Stomach (tissue), 9 donors: Measurements from ENCODE around the gene ABCC1. TPM values are rescaled to one million over a fixed set of nuclear protein-coding genes. Genes with fewer than 3 reads are reported as not detected.
"Not testable (repeated sequence)": the region's sequence is repeated elsewhere in the genome, so short reads cannot be mapped to it uniquely, and the experiment has no call there.

Experiments
- DNase-seq, 2 donors: peaks; one replicate each; pipeline versions ENCODE4 v3.0.0 to v3.0.0-alpha.2; 2013 to 2019
- H3K27ac ChIP-seq, 5 donors: fragments of 200-600 bp in 4 of 5; sonication (generic) in 4 of 5; one replicate each; pipeline ENCODE4 v1.5.1; 2013 to 2019; ENCODE audit warnings: mild to moderate bottlenecking in 1 of 5, moderate library complexity in 1 of 5
- H3K27me3 ChIP-seq, 3 donors: fragments of 200-600 bp; sonication (generic); one replicate each; pipeline ENCODE4 v1.5.1; 2017 to 2019; ENCODE audit warnings: mixed run types in 1 of 3
- H3K36me3 ChIP-seq, 4 donors: fragments of 200-600 bp; sonication (generic); 1 replicate in 3 of 4; 2 replicates in 1 of 4; pipeline ENCODE4 v1.5.1; 2016 to 2019
- H3K4me1 ChIP-seq, 4 donors: fragments of 200-600 bp; sonication (generic); one replicate each; pipeline ENCODE4 v1.5.1; 2016 to 2019
- H3K4me3 ChIP-seq, 4 donors: fragments of 200-600 bp; sonication (generic) in 3 of 4; one replicate each; pipeline ENCODE4 v1.5.1; 2016 to 2019; ENCODE audit warnings: mild to moderate bottlenecking in 1 of 4
- H3K9me3 ChIP-seq, 4 donors: fragments of 200-600 bp; sonication (generic); one replicate each; pipeline ENCODE4 v1.5.1; 2016 to 2019
- EP300 ChIP-seq: sonication (generic); formaldehyde crosslinking; IDR thresholded peaks from one replicate; pipeline ENCODE4 v1.6.1; 2017; ENCODE audit warnings: antibody characterized with exemption
- POLR2A ChIP-seq, 4 donors: fragments of 450-650 bp; IDR thresholded peaks; one replicate each; pipeline ENCODE4 v1.6.1; 2016; ENCODE audit warnings: antibody characterized with exemption in 4 of 4, control low read depth in 2 of 4, mild to moderate bottlenecking in 1 of 4, moderate library complexity in 1 of 4
- POLR2AphosphoS5 ChIP-seq, 3 donors: sonication (generic); formaldehyde crosslinking; IDR thresholded peaks; one replicate each; pipeline ENCODE4 v1.6.1; 2016; ENCODE audit warnings: antibody characterized with exemption in 3 of 3
- WGBS, 5 donors: extraction: QIAGEN DNeasy Blood & Tissue Kit in 3 of 5; methylation state at CpG; one replicate each; pipeline versions ENCODE4 v1.1.5 to v1.1.7; 2013 to 2018; 5-methylcytosine and 5-hydroxymethylcytosine counted together
- intact Hi-C: fragments of 100-400 bp; cut with DNase I; formaldehyde crosslinking; loops from one replicate; pipeline ENCODE4 v1.15.1; 2023; ENCODE audit warnings: low total_unique reads
- polyA plus RNA-seq, 3 donors: library from polyadenylated mRNA; stranded (reverse); fragments of 200-250 nt; gene quantifications; one replicate each; pipeline ENCODE4 v1.2.3, GENCODE V29; 2013
- total RNA-seq, 5 donors: library from RNA; depleted of rRNA; stranded (reverse); fragments of >200 nt; gene quantifications; one replicate each; pipeline versions ENCODE4 v1.1.0 to v1.2.3, GENCODE V29; 2014 to 2016
- TF ChIP-seq, protein P1 (sequence below), 7 experiments: fragments of 450-650 bp in 4 of 7; fragments of 200-600 bp in 3 of 7; sonication (generic) in 3 of 7; IDR thresholded peaks; one replicate each; pipeline ENCODE4 v1.5.1; 2016 to 2019; ENCODE audit warnings: antibody characterized with exemption in 7 of 7, control low read depth in 2 of 7, mild to moderate bottlenecking in 1 of 7
- donor health status: healthy with polysubstance abuse.
- donor health status: Bipolar disorder and iron deficiency.
- donor health status: healthy.

ABCC1 gene
- total and polyA plus RNA-seq, 8 donors, result 2.3 to 105 (median 24.9) TPM

DNA sequence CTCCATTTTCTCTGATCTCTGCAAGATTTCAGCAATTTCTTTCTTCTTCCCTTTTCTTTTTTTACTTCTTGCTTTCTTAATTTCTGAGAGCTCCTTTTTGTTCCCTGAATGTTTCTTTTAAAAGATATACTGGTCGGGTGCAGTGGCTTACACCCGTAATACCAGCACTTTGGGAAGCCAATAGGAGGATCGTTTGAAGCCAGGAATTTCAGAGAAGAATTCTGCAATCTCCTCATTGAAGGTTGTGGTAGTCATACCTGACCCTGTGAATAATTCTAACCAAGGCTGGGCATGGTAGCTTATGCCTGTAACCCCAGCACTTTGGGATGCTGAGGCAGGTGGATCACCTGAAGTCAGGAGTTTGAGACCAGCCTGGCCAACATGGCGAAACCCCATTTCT, 15.6 kb upstream of the ABCC1 start:
- Histone ChIP-seq H3K36me3 (no peaks in the 10 kb centered on the region), H3K9me3 (peaks cover 0 to 5% (median 0%) of the 10 kb centered on the region in 4 donors), H3K4me1 (no peaks in the 10 kb centered on the region), H3K27me3 (no peaks in the 10 kb centered on the region), H3K4me3 (no peak overlapping the region), H3K27ac (no peak overlapping the region)
- DNase-seq, result no peak
- WGBS, 5 donors, result 82 to 86% (median 84%) methylated on average over 4 of the region's 4 CpGs
- no peak for TF ChIP-seq EP300
- TF ChIP-seq, protein P1, sequence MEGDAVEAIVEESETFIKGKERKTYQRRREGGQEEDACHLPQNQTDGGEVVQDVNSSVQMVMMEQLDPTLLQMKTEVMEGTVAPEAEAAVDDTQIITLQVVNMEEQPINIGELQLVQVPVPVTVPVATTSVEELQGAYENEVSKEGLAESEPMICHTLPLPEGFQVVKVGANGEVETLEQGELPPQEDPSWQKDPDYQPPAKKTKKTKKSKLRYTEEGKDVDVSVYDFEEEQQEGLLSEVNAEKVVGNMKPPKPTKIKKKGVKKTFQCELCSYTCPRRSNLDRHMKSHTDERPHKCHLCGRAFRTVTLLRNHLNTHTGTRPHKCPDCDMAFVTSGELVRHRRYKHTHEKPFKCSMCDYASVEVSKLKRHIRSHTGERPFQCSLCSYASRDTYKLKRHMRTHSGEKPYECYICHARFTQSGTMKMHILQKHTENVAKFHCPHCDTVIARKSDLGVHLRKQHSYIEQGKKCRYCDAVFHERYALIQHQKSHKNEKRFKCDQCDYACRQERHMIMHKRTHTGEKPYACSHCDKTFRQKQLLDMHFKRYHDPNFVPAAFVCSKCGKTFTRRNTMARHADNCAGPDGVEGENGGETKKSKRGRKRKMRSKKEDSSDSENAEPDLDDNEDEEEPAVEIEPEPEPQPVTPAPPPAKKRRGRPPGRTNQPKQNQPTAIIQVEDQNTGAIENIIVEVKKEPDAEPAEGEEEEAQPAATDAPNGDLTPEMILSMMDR (IDR thresholded peaks at IDR 0.05), result no peak
- TF ChIP-seq POLR2AphosphoS5 (IDR thresholded peaks at IDR 0.05), result no peak
- no peak for TF ChIP-seq POLR2A (IDR thresholded peaks at IDR 0.05)
- intact Hi-C loops, result no loop called here

DNA sequence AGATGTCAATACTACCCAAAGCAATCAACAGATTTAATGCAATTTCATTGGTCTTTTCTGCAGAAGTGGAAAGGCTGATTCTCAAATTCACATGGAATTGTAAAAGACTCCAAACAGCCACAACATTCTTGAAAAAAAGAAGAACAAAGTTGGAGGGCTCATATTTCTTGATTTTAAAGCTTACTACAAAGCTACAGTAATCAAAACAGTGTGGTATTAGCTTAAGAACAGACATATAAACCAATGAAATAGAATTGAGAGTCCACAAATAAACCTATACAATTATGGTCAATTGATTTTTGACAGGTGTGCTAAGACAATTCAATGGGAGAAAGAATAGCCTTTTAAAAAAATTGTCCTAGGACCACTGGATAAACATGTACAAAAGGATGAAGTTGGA, 14.4 kb upstream of the ABCC1 start:
- no peaks in the 10 kb centered on the region for H3K36me3 ChIP-seq
- DNase-seq, result no peak
- no peaks in the 10 kb centered on the region for H3K27me3 ChIP-seq
- intact Hi-C loops, result no loop called here
- H3K4me3 ChIP-seq, result no peak overlapping the region
- peaks cover 0 to 5% (median 0%) of the 10 kb centered on the region in 4 donors for H3K9me3 ChIP-seq
- TF ChIP-seq EP300 (no peak), POLR2A (IDR thresholded peaks at IDR 0.05) (no peak), POLR2AphosphoS5 (IDR thresholded peaks at IDR 0.05) (no peak)
- TF ChIP-seq, protein P1 (IDR thresholded peaks at IDR 0.05), result no peak
- no peaks in the 10 kb centered on the region for H3K4me1 ChIP-seq
- no peak overlapping the region for H3K27ac ChIP-seq

DNA sequence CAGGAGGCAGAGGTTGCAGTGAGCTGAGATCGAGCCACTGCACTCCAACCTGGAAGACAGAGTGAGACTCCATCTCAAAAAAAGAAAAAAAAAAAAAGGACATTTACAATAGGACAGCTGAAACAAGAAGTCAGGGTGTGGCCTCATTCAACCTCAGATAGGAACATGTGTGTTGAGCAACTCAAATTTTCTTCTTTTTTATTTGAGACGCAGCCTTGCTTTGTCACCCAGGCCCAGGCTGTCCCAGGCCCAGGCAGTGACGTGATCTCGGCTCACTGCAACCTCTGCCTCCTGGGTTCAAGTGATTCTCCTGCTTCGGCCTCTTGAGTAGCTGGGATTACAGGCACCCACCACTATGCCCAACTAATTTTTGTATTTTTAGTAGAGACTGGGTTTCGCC, 12.6 kb upstream of the ABCC1 start:
- DNase-seq, H3K27ac ChIP-seq, H3K4me1 ChIP-seq, H3K36me3 ChIP-seq, intact Hi-C loops, H3K4me3 ChIP-seq, H3K27me3 ChIP-seq, H3K9me3 ChIP-seq: not testable (repeated sequence)
- WGBS, 5 donors, result 87 to 91% (median 91%) methylated on average over 6 of the region's 6 CpGs

DNA sequence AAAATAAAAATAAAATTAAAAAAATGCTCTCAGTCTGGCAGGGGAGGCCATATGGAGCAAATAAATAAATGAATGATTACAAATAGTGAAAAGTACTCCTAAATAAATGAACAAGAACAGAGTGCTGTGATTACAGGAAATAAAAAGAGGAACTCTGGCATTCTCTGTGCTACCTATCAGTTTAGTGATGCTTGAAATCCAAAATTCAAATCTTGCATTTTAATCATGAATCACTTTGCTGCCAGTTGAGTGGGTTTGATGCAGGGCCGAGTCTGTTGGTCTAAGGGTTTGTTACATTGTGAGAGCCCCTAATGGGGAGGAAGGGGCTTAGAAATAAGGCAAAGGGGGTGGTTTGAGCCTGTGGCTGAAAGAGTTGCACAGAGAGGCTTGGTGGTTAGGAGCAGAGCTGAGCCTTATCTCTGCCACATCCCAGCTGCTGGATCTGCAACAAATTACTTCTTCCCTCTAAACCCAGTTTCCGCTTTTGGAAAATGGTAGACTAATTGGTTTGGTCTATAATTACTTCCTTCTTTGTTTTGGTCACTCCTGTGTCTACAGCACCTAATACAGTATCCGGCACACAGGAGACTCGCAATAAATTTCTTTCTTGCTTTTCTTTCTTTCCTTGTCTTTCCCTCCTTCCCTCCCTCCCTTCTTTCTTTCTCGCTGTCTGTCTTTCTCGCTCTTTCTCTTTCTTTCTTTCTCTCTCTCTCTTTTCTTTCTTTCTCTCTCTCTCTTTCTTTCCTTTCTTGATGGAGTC, 6.3 kb upstream of the ABCC1 start:
- Histone ChIP-seq H3K27ac (no peak overlapping the region), H3K4me3 (no peak overlapping the region), H3K27me3 (no peaks in the 10 kb centered on the region), H3K4me1 (peaks cover 10 to 22% (median 11%) of the 10 kb centered on the region in 4 donors), H3K9me3 (no peaks in the 10 kb centered on the region), H3K36me3 (no peaks in the 10 kb centered on the region)
- TF ChIP-seq, protein P1 (IDR thresholded peaks at IDR 0.05), result no peak
- TF ChIP-seq POLR2AphosphoS5 (IDR thresholded peaks at IDR 0.05) (no peak), EP300 (no peak), POLR2A (IDR thresholded peaks at IDR 0.05) (no peak)
- no peak for DNase-seq
- WGBS, 5 donors, result 81 to 87% (median 84%) methylated on average over 6 of the region's 6 CpGs
- intact Hi-C loops, result no loop called here
